Astrocyte of the cerebellum (primary cell): ENCODE measurements around the gene CTIF.

ENCODE experiments used
- DNase-seq: peaks from one replicate; pipeline ENCODE4 v3.0.0-alpha.2; 2011; ENCODE audit warnings: low read depth
- H3K4me3 ChIP-seq: 2 replicates; pipeline ENCODE4 v1.5.1; 2011; ENCODE audit warnings: mild to moderate bottlenecking, low read depth, low read length, moderate library complexity
- in situ Hi-C: cut with HindIII; loops from 2 replicates; pipeline ENCODE4 v1.10.0; 2017; ENCODE audit warnings: low sequenced_read_pairs
- TF ChIP-seq, protein P1 (sequence below): IDR thresholded peaks from 2 replicates; pipeline ENCODE4 v1.5.1; 2012; ENCODE audit warnings: low read length, low read depth, moderate library complexity, mild to moderate bottlenecking; ENCODE audit errors: missing control alignments

CTIF gene

DNA sequence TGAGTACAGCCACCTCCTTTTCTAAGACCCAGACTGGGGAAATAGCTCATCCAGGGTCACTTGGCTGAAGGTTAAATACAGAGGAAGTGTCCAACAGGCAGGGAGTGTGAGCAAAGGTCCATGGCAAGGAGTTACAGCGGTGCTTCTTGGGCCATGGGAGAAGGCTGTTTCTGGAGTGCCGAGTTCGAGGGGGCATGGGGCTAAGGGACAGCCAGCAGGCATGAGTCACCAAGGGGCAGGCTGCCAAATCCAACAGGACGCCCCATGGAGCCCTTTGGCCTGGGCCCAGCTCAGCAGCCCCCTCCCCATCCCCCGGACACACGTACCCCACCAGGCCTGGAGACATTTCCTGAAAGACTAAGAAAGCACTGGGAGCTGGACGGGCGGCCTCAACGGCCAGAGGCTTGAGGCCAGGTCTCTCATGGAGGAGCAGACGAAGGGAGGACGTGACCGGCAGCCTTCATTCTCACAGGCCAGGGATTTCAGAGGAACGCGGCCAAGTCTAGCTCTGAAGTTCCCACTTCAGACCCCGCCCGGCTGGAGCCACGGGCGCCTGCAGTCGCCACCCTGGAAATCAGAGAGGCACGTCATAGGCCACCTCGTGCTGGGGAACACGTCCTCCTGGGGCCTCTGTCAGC, 251.5 kb downstream of the CTIF start:
- TF ChIP-seq, protein P1, sequence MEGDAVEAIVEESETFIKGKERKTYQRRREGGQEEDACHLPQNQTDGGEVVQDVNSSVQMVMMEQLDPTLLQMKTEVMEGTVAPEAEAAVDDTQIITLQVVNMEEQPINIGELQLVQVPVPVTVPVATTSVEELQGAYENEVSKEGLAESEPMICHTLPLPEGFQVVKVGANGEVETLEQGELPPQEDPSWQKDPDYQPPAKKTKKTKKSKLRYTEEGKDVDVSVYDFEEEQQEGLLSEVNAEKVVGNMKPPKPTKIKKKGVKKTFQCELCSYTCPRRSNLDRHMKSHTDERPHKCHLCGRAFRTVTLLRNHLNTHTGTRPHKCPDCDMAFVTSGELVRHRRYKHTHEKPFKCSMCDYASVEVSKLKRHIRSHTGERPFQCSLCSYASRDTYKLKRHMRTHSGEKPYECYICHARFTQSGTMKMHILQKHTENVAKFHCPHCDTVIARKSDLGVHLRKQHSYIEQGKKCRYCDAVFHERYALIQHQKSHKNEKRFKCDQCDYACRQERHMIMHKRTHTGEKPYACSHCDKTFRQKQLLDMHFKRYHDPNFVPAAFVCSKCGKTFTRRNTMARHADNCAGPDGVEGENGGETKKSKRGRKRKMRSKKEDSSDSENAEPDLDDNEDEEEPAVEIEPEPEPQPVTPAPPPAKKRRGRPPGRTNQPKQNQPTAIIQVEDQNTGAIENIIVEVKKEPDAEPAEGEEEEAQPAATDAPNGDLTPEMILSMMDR, result no peak
- H3K4me3 ChIP-seq, result no peak overlapping the region
- DNase-seq, result no peak
- in situ Hi-C loops, result no loop called here

DNA sequence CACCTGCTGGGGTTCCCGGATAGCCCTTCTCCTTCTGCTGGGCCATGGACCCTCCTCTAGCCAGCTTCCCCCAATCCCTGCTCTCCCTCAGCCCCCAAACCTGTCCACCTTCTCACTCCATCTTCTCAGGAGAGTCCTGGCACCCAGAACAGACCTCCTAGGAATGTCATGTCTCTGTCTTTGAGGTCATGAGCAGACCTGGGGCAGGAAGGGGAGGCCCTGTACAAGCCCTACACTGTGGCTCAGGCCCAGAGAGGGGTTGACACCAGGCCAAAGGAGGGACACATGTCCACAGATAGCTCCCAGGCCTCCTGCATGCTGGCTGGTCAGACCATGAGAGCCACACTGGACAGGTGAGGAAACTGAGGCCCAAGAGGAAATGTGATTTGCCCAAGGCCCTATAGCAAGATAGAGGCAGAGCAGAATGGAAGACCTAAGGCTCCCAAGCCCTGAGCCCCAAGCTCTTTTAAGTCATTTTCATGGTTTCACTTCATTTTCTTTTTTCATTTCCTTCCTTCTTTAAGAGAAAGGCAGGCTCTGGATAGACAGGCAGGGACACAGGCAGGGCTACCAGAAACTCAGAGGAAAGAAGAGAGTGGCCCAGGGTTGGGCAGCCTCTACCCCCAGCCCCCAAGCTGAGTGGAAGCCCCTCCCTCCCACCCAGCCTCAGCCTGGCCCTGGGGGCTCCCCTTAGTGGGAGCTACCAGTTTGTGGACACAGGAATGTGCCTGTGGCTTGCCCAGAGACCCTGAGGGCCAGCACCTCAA, 252.2 kb downstream of the CTIF start:
- no peak overlapping the region for H3K4me3 ChIP-seq
- in situ Hi-C loops, result no loop called here
- TF ChIP-seq, protein P1, result no peak
- DNase-seq, result no peak

DNA sequence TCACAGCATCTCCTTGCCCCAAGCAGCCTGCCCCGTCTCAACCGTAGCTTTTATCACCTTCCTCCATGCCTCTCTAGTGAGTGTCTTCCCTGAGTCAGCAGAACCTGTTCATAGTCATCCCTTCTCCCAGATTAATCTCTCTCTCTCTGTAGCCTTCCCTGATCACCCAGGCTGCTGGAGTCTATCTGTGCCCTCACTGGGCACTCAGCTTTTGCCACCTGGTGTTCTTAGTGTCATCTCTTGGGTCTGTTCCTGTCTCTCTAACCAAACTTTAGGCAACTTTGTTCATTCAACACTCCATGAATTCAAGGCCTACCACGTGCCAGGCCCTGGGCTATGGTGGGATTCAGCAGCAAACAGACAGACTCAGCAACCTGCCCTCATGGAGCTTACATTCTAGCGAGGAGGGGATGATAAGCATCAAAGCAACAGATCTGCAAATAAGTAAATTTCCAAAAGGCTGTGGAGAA, 252.8 kb downstream of the CTIF start:
- in situ Hi-C loops, result no loop called here
- H3K4me3 ChIP-seq, result no peak overlapping the region
- TF ChIP-seq, protein P1, result no peak
- no peak for DNase-seq

DNA sequence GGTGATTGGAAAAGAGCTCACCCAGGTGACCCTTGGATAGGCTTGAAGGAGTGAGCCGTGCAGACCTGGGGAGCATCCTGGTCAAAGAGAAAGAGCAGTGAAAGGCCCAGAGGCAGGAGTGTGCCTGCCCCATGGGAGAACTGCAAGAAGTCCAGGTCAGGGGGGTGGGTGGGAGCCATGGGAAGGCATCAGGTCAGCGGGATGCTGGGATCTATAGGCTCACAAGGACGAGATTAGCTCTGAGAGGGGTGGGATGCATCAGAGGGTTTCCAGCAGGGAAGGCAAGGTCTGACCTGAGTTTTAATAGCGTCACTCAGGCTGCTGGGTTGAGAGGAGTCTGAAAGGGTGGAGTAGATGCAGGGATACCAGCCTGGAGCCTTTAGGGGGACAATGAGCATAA, 253.3 kb downstream of the CTIF start:
- in situ Hi-C loops, result no loop called here
- TF ChIP-seq, protein P1, result no peak
- DNase-seq, result no peak
- no peak overlapping the region for H3K4me3 ChIP-seq

DNA sequence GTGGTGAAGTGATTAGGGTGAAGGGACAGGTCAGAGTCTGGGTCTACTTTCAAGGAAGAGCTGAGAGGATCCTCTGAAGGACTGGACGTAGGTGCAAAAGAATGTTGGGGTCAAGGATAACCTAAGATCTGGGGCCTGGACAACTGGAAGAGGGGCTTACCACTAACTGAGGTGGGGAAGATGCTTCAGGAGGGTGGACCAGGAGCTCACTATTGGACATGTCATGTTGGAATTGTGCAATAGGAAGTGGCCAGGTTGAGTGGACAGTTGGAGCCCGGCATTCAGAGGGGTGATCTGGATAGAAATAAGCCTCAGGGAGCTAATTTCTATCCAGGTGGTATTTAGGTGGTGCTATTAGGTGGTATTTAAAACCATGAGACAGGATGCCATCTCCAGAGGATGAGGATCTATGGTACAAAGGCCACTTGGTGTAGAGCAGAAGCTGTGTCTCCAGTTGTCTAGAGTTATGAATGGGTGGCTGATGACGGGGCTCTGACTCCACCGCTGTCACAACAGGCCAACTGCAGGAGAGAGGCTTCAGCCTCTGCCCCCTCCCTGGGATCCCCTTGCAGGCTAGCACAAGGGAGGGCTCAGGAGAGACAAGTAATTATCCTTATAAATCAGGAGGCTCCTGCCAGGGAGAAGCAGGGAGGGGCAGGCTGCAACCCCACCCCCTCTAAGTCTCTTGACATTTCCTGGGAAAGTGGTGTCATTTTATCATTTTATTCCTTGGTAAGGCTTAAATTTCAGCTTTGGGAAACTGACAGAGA, 254.0 kb downstream of the CTIF start:
- H3K4me3 ChIP-seq, result no peak overlapping the region
- no peak for DNase-seq
- TF ChIP-seq, protein P1, result no peak
- in situ Hi-C loops, result no loop called here

DNA sequence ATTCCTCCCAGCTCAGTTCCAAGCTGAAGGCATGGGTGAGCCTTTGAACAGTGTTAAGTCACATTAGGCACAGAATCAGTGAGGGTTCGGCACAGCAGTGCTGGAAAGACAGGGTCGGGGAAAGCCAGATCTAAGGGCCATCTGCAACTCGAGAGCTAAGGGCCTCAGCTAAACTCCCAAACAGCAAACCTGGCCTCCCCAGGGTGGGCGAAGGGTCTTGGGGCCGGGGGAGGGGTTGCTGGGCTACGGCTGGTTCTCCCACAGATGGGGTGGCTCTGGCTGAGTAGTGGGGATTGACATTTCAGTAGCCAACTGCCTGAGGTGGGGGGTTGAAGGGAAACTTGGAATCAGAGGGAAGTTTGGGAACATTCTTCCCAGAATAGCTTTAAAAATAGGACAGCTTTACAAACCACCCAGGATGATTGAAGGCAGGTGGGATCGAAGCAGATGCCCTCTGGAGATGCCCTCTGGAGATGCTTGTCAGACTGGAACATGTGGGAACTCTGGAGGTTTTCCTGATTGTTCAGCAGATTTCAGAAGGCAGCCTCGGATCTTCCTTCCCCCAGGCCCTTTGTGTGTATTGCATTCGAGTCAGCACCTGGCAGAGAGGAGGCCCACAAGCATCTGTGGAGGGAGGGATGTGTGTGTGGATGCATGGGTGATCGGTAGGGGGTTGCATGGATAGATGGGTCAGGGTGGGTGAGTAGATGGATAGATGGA, 255.6 kb downstream of the CTIF start:
- TF ChIP-seq, protein P1, result no peak
- no peak for DNase-seq
- in situ Hi-C loops, result no loop called here
- H3K4me3 ChIP-seq, result no peak overlapping the region
